CD14-positive monocyte (primary cell): ENCODE results near the gene HIVEP3. TPM values are rescaled to one million over a fixed set of nuclear protein-coding genes. Genes with fewer than 3 reads are reported as not detected.

Experiments used
- DNase-seq, 3 donors: peaks; one replicate each; pipeline ENCODE4 v3.0.0-alpha.2; 2011 to 2022
- H2AFZ ChIP-seq: 2 replicates; pipeline ENCODE4 v1.6.0; 2012; ENCODE audit warnings: mild to moderate bottlenecking, low read depth, low read length, inconsistent platforms; ENCODE audit not compliant: insufficient read depth, poor library complexity, severe bottlenecking
- H3K27ac ChIP-seq, 2 donors: 1 replicate in 1 of 2; 2 replicates in 1 of 2; pipeline ENCODE4 v1.5.1; 2012 to 2013; ENCODE audit warnings: low read length in 2 of 2, control low read depth in 1 of 2, inconsistent platforms in 1 of 2, low read depth in 1 of 2, mild to moderate bottlenecking in 1 of 2
- H3K27me3 ChIP-seq, 2 donors: one replicate each; pipeline versions ENCODE4 v1.6.0 to v1.6.1; 2011 to 2013; ENCODE audit warnings: low read length in 2 of 2; ENCODE audit not compliant: control insufficient read depth in 2 of 2, insufficient read depth in 2 of 2
- H3K36me3 ChIP-seq, 2 donors: replicated peaks in 1 of 2; 1 replicate in 1 of 2; 2 replicates in 1 of 2; pipeline versions ENCODE4 v1.5.1 to v1.6.1; 2012 to 2013; ENCODE audit warnings: low read length in 2 of 2, control low read depth in 1 of 2, inconsistent platforms in 1 of 2, mild to moderate bottlenecking in 1 of 2; ENCODE audit not compliant: insufficient read depth in 2 of 2, control insufficient read depth in 1 of 2
- H3K4me1 ChIP-seq, 2 donors: 1 replicate in 1 of 2; 2 replicates in 1 of 2; pipeline versions ENCODE4 v1.5.1 to v1.6.1; 2012 to 2013; ENCODE audit warnings: low read length in 2 of 2, control low read depth in 1 of 2, inconsistent platforms in 1 of 2, mild to moderate bottlenecking in 1 of 2, moderate library complexity in 1 of 2; ENCODE audit not compliant: insufficient read depth in 2 of 2, control insufficient read depth in 1 of 2
- H3K4me2 ChIP-seq: replicated peaks from 2 replicates; pipeline ENCODE3; 2012; ENCODE audit warnings: low read length, moderate library complexity, mild to moderate bottlenecking; ENCODE audit not compliant: poor library complexity, severe bottlenecking; ENCODE audit errors: extremely low read depth
- H3K4me3 ChIP-seq, 3 experiments: fragments of 200-600 bp in 1 of 3; sonication (generic) in 1 of 3; replicated peaks in 1 of 3; 1 replicate in 2 of 3; 2 replicates in 1 of 3; pipeline ENCODE4 v1.5.1; 2011 to 2013; ENCODE audit warnings: low read length in 3 of 3, mild to moderate bottlenecking in 3 of 3, control low read depth in 2 of 3, low read depth in 2 of 3, inconsistent platforms in 1 of 3, moderate library complexity in 1 of 3
- H3K79me2 ChIP-seq: 2 replicates; pipeline ENCODE4 v1.6.0; 2012; ENCODE audit warnings: mild to moderate bottlenecking, control low read depth, inconsistent platforms, low read length, moderate library complexity; ENCODE audit not compliant: insufficient read depth
- H3K9ac ChIP-seq: 2 replicates; pipeline ENCODE4 v1.6.0; 2017; ENCODE audit warnings: low read length, mild to moderate bottlenecking; ENCODE audit not compliant: insufficient read depth, poor library complexity, severe bottlenecking
- H3K9me3 ChIP-seq, 2 donors: replicated peaks in 1 of 2; 1 replicate in 1 of 2; 2 replicates in 1 of 2; pipeline versions ENCODE4 v1.5.1 to v1.6.1; 2012 to 2013; ENCODE audit warnings: low read length in 2 of 2, control low read depth in 1 of 2; ENCODE audit not compliant: control insufficient read depth in 1 of 2, insufficient read depth in 1 of 2
- H4K20me1 ChIP-seq: 2 replicates; pipeline ENCODE4 v1.6.0; 2012; ENCODE audit warnings: mild to moderate bottlenecking, low read length, control low read depth, moderate library complexity; ENCODE audit not compliant: insufficient read depth
- H3K27ac Mint-ChIP-seq, 7 donors: one replicate each; pipeline ENCODE4 v1.8.0; 2020; ENCODE audit warnings: mild to moderate bottlenecking in 7 of 7, mixed read lengths in 7 of 7, moderate library complexity in 6 of 7, inconsistent platforms in 2 of 7
- H3K27me3 Mint-ChIP-seq, 3 donors: one replicate each; pipeline ENCODE4 v1.8.0; 2021 to 2022; ENCODE audit warnings: low read depth in 3 of 3, mild to moderate bottlenecking in 3 of 3, mixed read lengths in 3 of 3, moderate library complexity in 3 of 3, inconsistent platforms in 1 of 3
- H3K36me3 Mint-ChIP-seq, 2 donors: one replicate each; pipeline ENCODE4 v1.8.0; 2020; ENCODE audit warnings: mixed read lengths in 2 of 2, inconsistent platforms in 1 of 2, mild to moderate bottlenecking in 1 of 2
- H3K4me1 Mint-ChIP-seq: one replicate; pipeline ENCODE4 v1.8.0; 2020; ENCODE audit warnings: mild to moderate bottlenecking, mixed read lengths
- H3K4me3 Mint-ChIP-seq, 2 donors: one replicate each; pipeline ENCODE4 v1.8.0; 2020; ENCODE audit warnings: mild to moderate bottlenecking in 2 of 2, mixed read lengths in 2 of 2, moderate library complexity in 1 of 2
- H3K9me3 Mint-ChIP-seq, 7 donors: one replicate each; pipeline ENCODE4 v1.8.0; 2020 to 2022; ENCODE audit warnings: mixed read lengths in 7 of 7, mild to moderate bottlenecking in 6 of 7, moderate library complexity in 6 of 7, inconsistent platforms in 2 of 7
- CTCF ChIP-seq: fragments of 200-600 bp; IDR thresholded peaks from one replicate; pipeline ENCODE4 v1.8.0; 2022; ENCODE audit warnings: antibody characterized with exemption, mild to moderate bottlenecking
- WGBS: methylation state at CpG from one replicate; pipeline ENCODE4 v1.1.5; 2013; ENCODE audit warnings: missing lambda C conversion rate; ENCODE audit not compliant: insufficient coverage; 5-methylcytosine and 5-hydroxymethylcytosine counted together
- intact Hi-C, 2 donors: fragments of 100-400 bp; cut with micrococcal nuclease; formaldehyde crosslinking; loops; one replicate each; pipeline versions ENCODE4 v1.15.0 to v1.15.1; 2023
- polyA plus RNA-seq, 3 donors: library from polyadenylated mRNA; depleted of rRNA in 1 of 3; unstranded in 2 of 3; stranded (reverse) in 1 of 3; fragments of 300-500 nt in 2 of 3; fragments of >200 nt in 1 of 3; fragmentation: Illumina TruSeq in 2 of 3; gene quantifications; 1 replicate in 2 of 3; 2 replicates in 1 of 3; pipeline ENCODE4 v1.2.3, GENCODE V29; 2012 to 2021

HIVEP3 gene
- polyA plus RNA-seq, 3 donors: 1.2 to 3.7 (median 1.8) TPM

GRCh38 chr1:41768583-41768982 lies 150.1 kb downstream of the HIVEP3 start:
- H3K9ac ChIP-seq: peak overlapping the region; percentile 19
- H3K36me3 Mint-ChIP-seq: peaks cover 2 to 3% of the 10 kb centered on the region in 2 donors
- H3K27me3 Mint-ChIP-seq: no peaks in the 10 kb centered on the region
- H3K27ac Mint-ChIP-seq: peak overlapping the region; percentile 88 to 97 (median 96)
- H3K4me2 ChIP-seq: peak overlapping the region; percentile 36
- no peaks in the 10 kb centered on the region for H3K79me2 ChIP-seq
- H3K4me1 ChIP-seq: peaks cover 86 to 88% of the 10 kb centered on the region in 2 donors
- no peaks in the 10 kb centered on the region for H3K36me3 ChIP-seq
- H4K20me1 ChIP-seq: no peaks in the 10 kb centered on the region
- no peak for TF ChIP-seq CTCF
- no peak overlapping the region for H2AFZ ChIP-seq
- intact Hi-C loops: loop anchor here (2.0 to 5.0 kb wide), 3 partner anchors 14 to 41 kb away; no protein-coding TSS in a partner anchor
- H3K27ac ChIP-seq: peak overlapping the region; percentile 77 to 94
- 0% methylated on average over 3 of the region's 6 CpGs for WGBS
- DNase-seq: peak; percentile 81 to 96 (median 93)
- H3K27me3 ChIP-seq: no peaks in the 10 kb centered on the region
- H3K9me3 Mint-ChIP-seq: peaks cover 0 to 6% (median 0%) of the 10 kb centered on the region in 7 donors
- H3K9me3 ChIP-seq: no peaks in the 10 kb centered on the region
- H3K4me3 ChIP-seq: peak overlapping the region in 1 of 3 experiments; percentile 66
- peak overlapping the region in 1 of 2 donors; percentile 35 for H3K4me3 Mint-ChIP-seq
- peaks cover 88% of the 10 kb centered on the region for H3K4me1 Mint-ChIP-seq

GRCh38 chr1:41767534-41768525 lies 150.9 kb downstream of the HIVEP3 start:
- Mint-ChIP-seq H3K9me3 (peaks cover 0 to 6% (median 0%) of the 10 kb centered on the region in 7 donors), H3K4me1 (peaks cover 96% of the 10 kb centered on the region), H3K27ac (peak overlapping the region; percentile 88 to 97 (median 96)), H3K4me3 (peak overlapping the region in 1 of 2 donors; percentile 78), H3K27me3 (no peaks in the 10 kb centered on the region), H3K36me3 (peaks cover 2 to 3% of the 10 kb centered on the region in 2 donors)
- no peaks in the 10 kb centered on the region for H3K27me3 ChIP-seq
- no peaks in the 10 kb centered on the region for H4K20me1 ChIP-seq
- H3K4me2 ChIP-seq: peak overlapping the region; percentile 36
- intact Hi-C loops: loop anchor here (2.0 to 5.0 kb wide), 3 partner anchors 13 to 41 kb away; no protein-coding TSS in a partner anchor
- H3K79me2 ChIP-seq: no peaks in the 10 kb centered on the region
- H3K4me1 ChIP-seq: peaks cover 92 to 95% of the 10 kb centered on the region in 2 donors
- H2AFZ ChIP-seq: no peak overlapping the region
- peak overlapping the region in 1 of 3 experiments; percentile 66 for H3K4me3 ChIP-seq
- no peak for TF ChIP-seq CTCF
- H3K27ac ChIP-seq: peak overlapping the region; percentile 47 to 94
- 44% methylated on average over 3 of the region's 11 CpGs for WGBS
- H3K36me3 ChIP-seq: no peaks in the 10 kb centered on the region
- H3K9ac ChIP-seq: no peak overlapping the region
- DNase-seq: peak in 1 of 3 donors; percentile 75
- H3K9me3 ChIP-seq: no peaks in the 10 kb centered on the region
